Glutamatergic neuron (in vitro differentiated cells): ENCODE data around the gene LRRC25. TPM values are rescaled to one million over a fixed set of nuclear protein-coding genes. Genes with fewer than 3 reads are reported as not detected.

ENCODE experiments used
- DNase-seq: peaks from one replicate; pipeline ENCODE4 v3.0.0; 2022
- H3K27ac Mint-ChIP-seq: one replicate; pipeline ENCODE4 v1.8.0; 2020; ENCODE audit warnings: mild to moderate bottlenecking, mixed read lengths, inconsistent platforms; ENCODE audit not compliant: unreplicated experiment
- H3K27me3 Mint-ChIP-seq: one replicate; pipeline ENCODE4 v1.8.0; 2020; ENCODE audit warnings: mild to moderate bottlenecking, moderate library complexity, mixed read lengths, inconsistent platforms; ENCODE audit not compliant: unreplicated experiment
- H3K36me3 Mint-ChIP-seq: one replicate; pipeline ENCODE4 v1.8.0; 2020; ENCODE audit warnings: mild to moderate bottlenecking, mixed read lengths, inconsistent platforms; ENCODE audit not compliant: unreplicated experiment
- H3K4me1 Mint-ChIP-seq: one replicate; pipeline ENCODE4 v1.8.0; 2020; ENCODE audit warnings: mild to moderate bottlenecking, low read depth, mixed read lengths, inconsistent platforms; ENCODE audit not compliant: unreplicated experiment
- H3K4me3 Mint-ChIP-seq: one replicate; pipeline ENCODE4 v1.8.0; 2020; ENCODE audit warnings: mild to moderate bottlenecking, mixed read lengths, inconsistent platforms; ENCODE audit not compliant: unreplicated experiment
- H3K9me3 Mint-ChIP-seq: one replicate; pipeline ENCODE4 v1.8.0; 2020; ENCODE audit warnings: mild to moderate bottlenecking, moderate library complexity, mixed read lengths, inconsistent platforms; ENCODE audit not compliant: unreplicated experiment
- CTCF ChIP-seq: fragments of 200-600 bp; sonication (generic); IDR thresholded peaks from one replicate; pipeline ENCODE4 v1.5.0; 2021; ENCODE audit not compliant: partially characterized antibody, unreplicated experiment
- total RNA-seq: library from RNA; stranded (reverse); fragmentation: NEBNext Ultra II Directional; extraction: Animal tissue kit (Norgen Biotek cat#: 25700); gene quantifications from one replicate; pipeline ENCODE4 v1.2.1, GENCODE V29; 2021; ENCODE audit not compliant: unreplicated experiment

The LRRC25 gene
- total RNA-seq, 1 donor from 2014 or later, result not detected

GRCh38 chr19:18440936-18441803 lies 43.7 kb upstream of the LRRC25 start:
- Mint-ChIP-seq H3K27me3 (peaks cover 12% of the 10 kb centered on the region), H3K4me1 (peaks cover 18% of the 10 kb centered on the region), H3K27ac (no peak overlapping the region), H3K9me3 (peaks cover 7% of the 10 kb centered on the region), H3K4me3 (no peak overlapping the region), H3K36me3 (peaks cover 5% of the 10 kb centered on the region)
- TF ChIP-seq CTCF, result no peak
- DNase-seq, result peak; percentile 16

GRCh38 chr19:18440415-18440877 lies 43.0 kb upstream of the LRRC25 start:
- DNase-seq, result peak; percentile 38
- Mint-ChIP-seq H3K27ac (no peak overlapping the region), H3K9me3 (peaks cover 7% of the 10 kb centered on the region), H3K27me3 (peaks cover 14% of the 10 kb centered on the region), H3K4me3 (no peak overlapping the region), H3K36me3 (peaks cover 5% of the 10 kb centered on the region), H3K4me1 (peaks cover 18% of the 10 kb centered on the region)
- TF ChIP-seq CTCF, result no peak

GRCh38 chr19:18439910-18440237 lies 42.5 kb upstream of the LRRC25 start:
- no peak for TF ChIP-seq CTCF
- Mint-ChIP-seq H3K4me1 (peaks cover 16% of the 10 kb centered on the region), H3K36me3 (peaks cover 5% of the 10 kb centered on the region), H3K27me3 (peaks cover 12% of the 10 kb centered on the region), H3K27ac (peak overlapping the region; percentile 33), H3K9me3 (peaks cover 7% of the 10 kb centered on the region), H3K4me3 (no peak overlapping the region)
- no peak for DNase-seq

DNA sequence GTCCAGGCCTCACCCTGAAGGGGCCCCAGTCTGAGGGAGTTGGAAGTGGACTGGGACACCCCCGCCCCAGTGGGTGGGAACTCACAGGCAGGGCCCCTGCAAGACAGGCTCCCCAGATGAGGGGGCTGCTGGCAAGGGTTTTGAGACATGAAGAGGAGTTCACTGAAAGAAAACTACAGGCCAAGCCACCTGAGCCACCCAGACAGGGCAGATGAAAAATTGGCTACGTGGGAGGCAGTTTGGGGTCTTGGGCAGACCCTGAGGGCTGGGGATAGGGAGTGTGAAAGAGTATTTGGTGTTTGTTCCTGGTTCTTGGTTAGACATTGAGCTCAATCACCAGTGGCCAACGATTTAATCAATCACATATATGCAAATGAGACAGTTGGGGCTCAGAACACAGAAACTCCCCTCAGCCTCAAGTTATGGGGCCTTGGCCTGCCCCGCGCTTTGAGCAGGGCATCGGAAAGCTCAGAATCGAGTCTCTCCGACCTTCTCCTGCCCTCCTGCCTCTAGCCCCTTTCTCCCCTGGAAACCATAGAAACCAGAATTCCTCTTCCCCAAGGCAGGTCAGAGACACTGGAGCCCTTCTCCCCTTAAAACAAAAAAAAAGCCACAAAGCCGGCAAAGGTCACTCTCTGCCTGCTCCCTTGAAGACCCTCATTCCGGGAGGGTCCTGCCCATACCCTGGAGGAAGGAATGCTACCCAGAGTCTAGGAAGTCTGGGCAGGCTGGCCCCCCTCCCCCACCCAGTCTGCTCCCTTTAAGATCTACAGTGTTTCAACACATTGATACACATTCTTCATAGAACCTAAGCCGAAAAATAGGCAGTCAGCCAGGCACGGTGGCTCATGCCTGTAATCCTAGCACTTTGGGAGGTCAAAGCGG lies 41.8 kb upstream of the LRRC25 start:
- Mint-ChIP-seq H3K27ac (peak overlapping the region; percentile 33), H3K36me3 (peaks cover 5% of the 10 kb centered on the region), H3K4me3 (peak overlapping the region; percentile 25), H3K9me3 (peaks cover 8% of the 10 kb centered on the region), H3K4me1 (peaks cover 16% of the 10 kb centered on the region), H3K27me3 (peaks cover 12% of the 10 kb centered on the region)
- DNase-seq, result peak; percentile 17
- TF ChIP-seq CTCF, result no peak
